Measurements from ENCODE around the gene ROR2.
"Not testable (repeated sequence)": the region's sequence is repeated elsewhere in the genome, so short reads cannot be mapped to it uniquely, and the experiment has no call there.

DNA sequence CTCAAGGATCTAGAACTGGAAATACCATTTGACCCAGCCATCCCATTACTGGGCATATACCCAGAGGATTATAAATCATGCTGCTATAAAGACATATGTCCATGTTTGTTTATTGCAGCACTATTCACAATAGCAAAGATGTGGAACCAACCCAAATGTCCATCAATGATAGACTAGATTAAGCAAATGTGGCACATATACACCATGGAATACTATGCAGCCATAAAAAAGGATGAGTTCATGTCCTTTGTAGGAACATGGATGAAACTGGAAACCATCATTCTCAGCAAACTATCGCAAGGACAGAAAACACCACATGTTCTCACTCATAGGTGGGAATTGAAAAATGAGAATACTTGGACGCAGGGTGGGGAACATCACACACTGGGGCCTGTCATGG lies 336.0 kb downstream of the ROR2 start:
- TF ChIP-seq POLR2A (IDR thresholded peaks at IDR 0.05), result not testable (repeated sequence)
- TF ChIP-seq, protein P1, sequence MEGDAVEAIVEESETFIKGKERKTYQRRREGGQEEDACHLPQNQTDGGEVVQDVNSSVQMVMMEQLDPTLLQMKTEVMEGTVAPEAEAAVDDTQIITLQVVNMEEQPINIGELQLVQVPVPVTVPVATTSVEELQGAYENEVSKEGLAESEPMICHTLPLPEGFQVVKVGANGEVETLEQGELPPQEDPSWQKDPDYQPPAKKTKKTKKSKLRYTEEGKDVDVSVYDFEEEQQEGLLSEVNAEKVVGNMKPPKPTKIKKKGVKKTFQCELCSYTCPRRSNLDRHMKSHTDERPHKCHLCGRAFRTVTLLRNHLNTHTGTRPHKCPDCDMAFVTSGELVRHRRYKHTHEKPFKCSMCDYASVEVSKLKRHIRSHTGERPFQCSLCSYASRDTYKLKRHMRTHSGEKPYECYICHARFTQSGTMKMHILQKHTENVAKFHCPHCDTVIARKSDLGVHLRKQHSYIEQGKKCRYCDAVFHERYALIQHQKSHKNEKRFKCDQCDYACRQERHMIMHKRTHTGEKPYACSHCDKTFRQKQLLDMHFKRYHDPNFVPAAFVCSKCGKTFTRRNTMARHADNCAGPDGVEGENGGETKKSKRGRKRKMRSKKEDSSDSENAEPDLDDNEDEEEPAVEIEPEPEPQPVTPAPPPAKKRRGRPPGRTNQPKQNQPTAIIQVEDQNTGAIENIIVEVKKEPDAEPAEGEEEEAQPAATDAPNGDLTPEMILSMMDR (IDR thresholded peaks at IDR 0.05), result not testable (repeated sequence)

Data from thyroid gland (tissue), 4 donors.